A549 (cell line): ENCODE data around the gene TRAPPC5. TPM values are rescaled to one million over a fixed set of nuclear protein-coding genes. Genes with fewer than 3 reads are reported as not detected.

Experiments used
- ATAC-seq, 2 experiments: fragments of 200-7000 bp in 1 of 2; fragments of >200 bp in 1 of 2; cut with Nextera tagmentation in 1 of 2; cut with Tn5 transposase in 1 of 2; 3 replicates each; pipeline versions ENCODE4 v1.8.0 to v1.9.1; 2018 to 2020; ENCODE audit warnings: mild to moderate bottlenecking in 1 of 2, moderate library complexity in 1 of 2
- CTCF ChIA-PET: fragments of 300-600 bp; sonication (Branson Sonifier 250); formaldehyde crosslinking; extraction: SDS; loops from one replicate; lab custom pipeline; 2021; ENCODE audit warnings: antibody characterized with exemption, inconsistent platforms; lab: Yijun Ruan, JAX
- POLR2A ChIA-PET: fragments of 350-600 bp; formaldehyde crosslinking; extraction: SDS; loops from one replicate; lab custom pipeline; 2021; ENCODE audit warnings: antibody characterized with exemption, inconsistent platforms; lab: Yijun Ruan, JAX
- DNase-seq, 2 experiments: peaks; one replicate each; pipeline versions ENCODE4 v3.0.0 to v3.0.0-alpha.2; 2011 to 2016; ENCODE audit warnings: low read depth in 1 of 2, low spot score in 1 of 2
- FAIRE-seq: peaks from 2 replicates; lab custom pipeline; 2011; peaks lifted over from hg19 to GRCh38; lab: Jason Lieb, UNC
- H3K27ac ChIP-seq, 2 experiments: fragments of >200 bp; sonication (Bioruptor Twin); formaldehyde crosslinking; 3 replicates each; pipeline ENCODE4 v1.5.1; 2016 to 2017
- H3K4me1 ChIP-seq: fragments of >200 bp; sonication (Bioruptor Twin); formaldehyde crosslinking; 3 replicates; pipeline ENCODE4 v1.6.1; 2016
- H3K4me2 ChIP-seq: fragments of >200 bp; sonication (Bioruptor Twin); formaldehyde crosslinking; 3 replicates; pipeline ENCODE4 v1.6.1; 2016
- H3K4me3 ChIP-seq: fragments of >200 bp; sonication (Bioruptor Twin); formaldehyde crosslinking; 3 replicates; pipeline ENCODE4 v1.5.1; 2016
- H3K9me3 ChIP-seq: fragments of >200 bp; sonication (Bioruptor Twin); formaldehyde crosslinking; 3 replicates; pipeline ENCODE4 v1.6.1; 2016
- CEBPB ChIP-seq, 2 experiments: fragments of >200 bp in 1 of 2; sonication (Bioruptor Twin) in 1 of 2; formaldehyde crosslinking in 1 of 2; IDR thresholded peaks; 2 replicates each; pipeline ENCODE4 v1.6.1; 2012 to 2016
- EP300 ChIP-seq, 2 experiments: fragments of >200 bp; sonication (Bioruptor Twin); formaldehyde crosslinking; IDR thresholded peaks; 2 replicates in 1 of 2; 3 replicates in 1 of 2; pipeline ENCODE4 v1.6.1; 2016 to 2017
- FOSB ChIP-seq: fragments of 250-450 bp; sonication (Bioruptor Pico); IDR thresholded peaks from 2 replicates; pipeline ENCODE4 v1.5.0; 2020; ENCODE audit warnings: mild to moderate bottlenecking, moderate library complexity
- HDAC2 ChIP-seq: fragments of 200-600 bp; sonication (generic); IDR thresholded peaks from 2 replicates; pipeline ENCODE4 v1.6.1; 2016
- HEYL ChIP-seq: fragments of 250-450 bp; sonication (Bioruptor Pico); IDR thresholded peaks from 2 replicates; pipeline ENCODE4 v1.8.0; 2021; ENCODE audit warnings: mild to moderate bottlenecking, moderate library complexity
- HOXA7 ChIP-seq: fragments of 250-450 bp; sonication (Bioruptor Pico); IDR thresholded peaks from 2 replicates; pipeline ENCODE4 v1.5.0; 2020; ENCODE audit warnings: mild to moderate bottlenecking, moderate library complexity
- HOXB13 ChIP-seq: fragments of 250-450 bp; sonication (Bioruptor Pico); IDR thresholded peaks from 2 replicates; pipeline ENCODE4 v1.5.0; 2020; ENCODE audit warnings: low read depth, mild to moderate bottlenecking, moderate library complexity
- HOXB5 ChIP-seq: fragments of 250-450 bp; sonication (Bioruptor Pico); IDR thresholded peaks from 2 replicates; pipeline ENCODE4 v1.5.0; 2020; ENCODE audit warnings: mild to moderate bottlenecking, moderate library complexity
- JUN ChIP-seq, 2 experiments: fragments of >200 bp; sonication (Bioruptor Twin); formaldehyde crosslinking; IDR thresholded peaks; 2 replicates in 1 of 2; 3 replicates in 1 of 2; pipeline ENCODE4 v1.6.1; 2016 to 2017
- JUNB ChIP-seq: fragments of >200 bp; sonication (Bioruptor Twin); formaldehyde crosslinking; IDR thresholded peaks from 2 replicates; pipeline ENCODE4 v1.6.1; 2016
- KDM5A ChIP-seq: fragments of 200-600 bp; sonication (generic); IDR thresholded peaks from 2 replicates; pipeline ENCODE4 v1.6.1; 2016; ENCODE audit warnings: antibody characterized with exemption, mild to moderate bottlenecking
- NR3C1 ChIP-seq: fragments of >200 bp; sonication (Bioruptor Twin); formaldehyde crosslinking; IDR thresholded peaks from 3 replicates; pipeline ENCODE4 v1.6.1; 2017
- POLR2AphosphoS2 ChIP-seq: conservative IDR thresholded peaks from 2 replicates; pipeline ENCODE4 v1.6.1; 2012; ENCODE audit warnings: low read length, improper control_type of control experiment, inconsistent platforms
- RAD21 ChIP-seq, 2 experiments: fragments of >200 bp in 1 of 2; sonication (Bioruptor Twin) in 1 of 2; formaldehyde crosslinking in 1 of 2; IDR thresholded peaks in 1 of 2; conservative IDR thresholded peaks in 1 of 2; 2 replicates in 1 of 2; 3 replicates in 1 of 2; pipeline ENCODE4 v1.6.1; 2012 to 2018; ENCODE audit warnings: inconsistent platforms in 1 of 2
- RARB ChIP-seq: fragments of 250-450 bp; sonication (Bioruptor Pico); IDR thresholded peaks from 2 replicates; pipeline ENCODE4 v1.8.0; 2021; ENCODE audit warnings: mild to moderate bottlenecking, moderate library complexity
- RFX5 ChIP-seq: fragments of 450-650 bp; IDR thresholded peaks from 2 replicates; pipeline ENCODE4 v1.7.1; 2014; ENCODE audit warnings: antibody characterized with exemption, mild to moderate bottlenecking, moderate library complexity
- SMC3 ChIP-seq: fragments of >200 bp; sonication (Bioruptor Twin); formaldehyde crosslinking; IDR thresholded peaks from 3 replicates; pipeline ENCODE4 v1.6.1; 2018; ENCODE audit warnings: inconsistent platforms
- TFCP2L1 ChIP-seq: fragments of 250-450 bp; sonication (Bioruptor Pico); IDR thresholded peaks from 2 replicates; pipeline ENCODE4 v1.5.0; 2021; ENCODE audit warnings: mild to moderate bottlenecking
- ZFP36 ChIP-seq: fragments of 450-650 bp; IDR thresholded peaks from 2 replicates; pipeline ENCODE4 v1.6.1; 2014; ENCODE audit warnings: borderline replicate concordance; ENCODE audit not compliant: partially characterized antibody
- WGBS: methylation state at CpG from one replicate; pipeline ENCODE4 v1.1.6; 2017; ENCODE audit errors: missing lambda C conversion rate; 5-methylcytosine and 5-hydroxymethylcytosine counted together
- polyA plus RNA-seq, 4 experiments: library from polyadenylated mRNA; depleted of rRNA in 3 of 4; stranded (reverse); fragments of >200 nt; fragmentation: RNase III in 1 of 4; extraction: RNeasy Plus Mini Kit Qiagen cat#74134 plus additional on column Dnase treatment in 1 of 4; gene quantifications; 2 replicates in 3 of 4; 3 replicates in 1 of 4; pipeline ENCODE4 v1.2.3, GENCODE V29; 2011 to 2017
- TF ChIP-seq, protein P1 (sequence below): fragments of 450-650 bp; IDR thresholded peaks from 2 replicates; pipeline ENCODE4 v1.6.1; 2014; ENCODE audit warnings: antibody characterized with exemption
- TF ChIP-seq, protein P2 (sequence below): IDR thresholded peaks from 2 replicates; pipeline ENCODE4 v1.6.1; 2012
- TF ChIP-seq, protein P3 (sequence below): fragments of 150-350 bp; IDR thresholded peaks from 2 replicates; pipeline ENCODE4 v1.6.1; 2014; ENCODE audit warnings: low read depth, mild to moderate bottlenecking, low read length
- TF ChIP-seq, protein P4 (sequence below): fragments of 250-450 bp; sonication (Bioruptor Pico); IDR thresholded peaks from 2 replicates; pipeline ENCODE4 v1.5.0; 2020; ENCODE audit warnings: low read depth, mild to moderate bottlenecking, moderate library complexity
- TF ChIP-seq, protein P5 (sequence below): IDR thresholded peaks from 2 replicates; pipeline ENCODE4 v1.6.1; 2012; ENCODE audit warnings: low read depth, borderline replicate concordance
- TF ChIP-seq, protein P6 (sequence below): fragments of >200 bp; sonication (Bioruptor Twin); formaldehyde crosslinking; IDR thresholded peaks from 3 replicates; pipeline ENCODE4 v1.5.1; 2016

TRAPPC5 gene
- polyA plus RNA-seq, 2 of the 4 experiments (the other 2 are of a cell fraction): 31.6 to 59.8 TPM

DNA sequence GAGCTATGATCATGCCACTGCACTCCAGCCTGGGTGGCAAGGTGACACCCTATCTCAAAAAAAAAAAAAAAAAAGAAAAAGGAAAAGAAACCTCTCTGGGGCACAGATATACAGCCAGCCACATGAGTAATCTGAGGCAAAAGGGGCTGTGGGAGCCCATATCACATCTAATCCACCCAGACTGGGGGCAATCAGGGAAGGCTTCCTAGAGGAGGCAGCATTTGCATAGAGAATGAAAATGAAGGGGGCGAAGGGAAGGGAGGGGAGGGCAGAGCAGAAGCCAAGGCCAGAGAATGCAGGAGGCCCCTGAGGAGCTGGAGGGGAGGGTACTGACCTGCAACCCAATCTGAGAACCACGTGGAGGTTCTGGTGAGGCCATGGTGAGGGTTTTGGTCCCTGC, 30.5 kb upstream of the TRAPPC5 start:
- DNase-seq (no peak), FAIRE-seq (no peak), ATAC-seq (no peak)
- H3K4me2 ChIP-seq: no peak overlapping the region
- no peak overlapping the region for H3K4me3 ChIP-seq
- ChIA-PET CTCF (interaction anchor here (0.7 kb wide), 1 partner anchor 30 kb away, joined by 4 read pairs; the partner anchor contains the start of gene TRAPPC5), POLR2A (no interaction called here)
- 84% methylated on average over 2 of the region's 2 CpGs for WGBS
- no peaks in the 10 kb centered on the region for H3K4me1 ChIP-seq
- TF ChIP-seq JUNB (no peak), HDAC2 (no peak), ZFP36 (peak; percentile 85)
- TF ChIP-seq, protein P1, sequence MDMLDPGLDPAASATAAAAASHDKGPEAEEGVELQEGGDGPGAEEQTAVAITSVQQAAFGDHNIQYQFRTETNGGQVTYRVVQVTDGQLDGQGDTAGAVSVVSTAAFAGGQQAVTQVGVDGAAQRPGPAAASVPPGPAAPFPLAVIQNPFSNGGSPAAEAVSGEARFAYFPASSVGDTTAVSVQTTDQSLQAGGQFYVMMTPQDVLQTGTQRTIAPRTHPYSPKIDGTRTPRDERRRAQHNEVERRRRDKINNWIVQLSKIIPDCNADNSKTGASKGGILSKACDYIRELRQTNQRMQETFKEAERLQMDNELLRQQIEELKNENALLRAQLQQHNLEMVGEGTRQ: no peak
- H3K9me3 ChIP-seq: no peaks in the 10 kb centered on the region
- H3K27ac ChIP-seq: no peak overlapping the region

DNA sequence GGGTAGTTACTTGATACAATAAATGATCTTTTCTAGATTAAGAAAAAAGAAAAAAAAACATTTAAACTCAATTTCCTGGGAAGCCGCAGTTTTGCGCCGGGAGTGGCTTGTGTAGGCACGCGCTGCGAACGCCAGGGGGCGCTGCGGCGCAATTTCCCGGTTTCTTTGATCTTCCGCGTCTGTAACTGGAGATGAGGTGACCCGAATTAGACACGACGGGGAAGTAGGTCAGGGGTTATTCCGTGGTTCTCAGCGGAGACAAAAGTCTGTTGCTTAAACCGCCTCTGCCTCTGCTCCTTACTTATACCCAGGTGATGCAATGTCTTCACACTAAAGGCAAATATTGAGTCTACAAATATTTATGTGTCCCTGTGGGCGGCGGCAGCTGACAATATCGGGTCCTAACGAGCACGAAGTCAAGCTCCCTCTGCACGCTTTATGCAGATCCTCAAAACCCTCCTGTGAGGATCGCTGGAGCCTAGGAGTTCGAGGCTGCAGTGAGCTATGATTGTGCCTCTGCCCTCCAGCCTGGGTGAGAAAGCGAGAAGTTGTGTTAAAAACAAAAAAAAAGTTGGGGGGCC, 28.5 kb upstream of the TRAPPC5 start:
- ATAC-seq: peak; percentile 76 to 84
- CTCF ChIA-PET: interaction anchor here (0.6 to 2.1 kb wide), 24 partner anchors 9 to 1349 kb away, joined by 3 to 16 read pairs (median 4); partner anchors contain the start of genes PET100, RETN and XAB2
- Histone ChIP-seq H3K4me2 (peak overlapping the region; percentile 71), H3K4me3 (peak overlapping the region; percentile 31; the same call in 1 of the 3 replicates), H3K27ac (peak overlapping the region; percentile 32 to 76; a peak in 5 of 6 replicates), H3K9me3 (no peaks in the 10 kb centered on the region), H3K4me1 (no peaks in the 10 kb centered on the region)
- no peak for FAIRE-seq
- WGBS: 3% methylated on average over 28 of the region's 28 CpGs
- TF ChIP-seq RFX5 (no peak), HEYL (CRISPR knock-in tag) (no peak), HOXB13 (CRISPR knock-in tag) (no peak), CEBPB (IDR thresholded peaks at IDR 0.05) (peak; percentile 50 to 64; a peak in 3 of 4 replicates), RAD21 (conservative IDR thresholded peaks at IDR 0.05 in 1 of 2, IDR thresholded peaks at IDR 0.05 in 1 of 2) (peak; percentile 44 to 59; a peak in 4 of 5 replicates), SMC3 (peak; percentile 86), HOXB5 (CRISPR knock-in tag) (no peak), EP300 (IDR thresholded peaks at IDR 0.05) (no peak), TFCP2L1 (CRISPR knock-in tag) (no peak), NR3C1 (no peak), POLR2AphosphoS2 (no peak), JUN (IDR thresholded peaks at IDR 0.05) (0 out of 5 replicates have a peak, but pooled peaks of 1 of the 2 experiments have one; percentile 24), FOSB (CRISPR knock-in tag) (no peak), KDM5A (no peak), HOXA7 (no peak), RARB (CRISPR knock-in tag) (no peak)
- TF ChIP-seq, protein P2, sequence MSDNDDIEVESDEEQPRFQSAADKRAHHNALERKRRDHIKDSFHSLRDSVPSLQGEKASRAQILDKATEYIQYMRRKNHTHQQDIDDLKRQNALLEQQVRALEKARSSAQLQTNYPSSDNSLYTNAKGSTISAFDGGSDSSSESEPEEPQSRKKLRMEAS: 0 out of 2 replicates have a peak, but pooled peaks have one; percentile 23
- TF ChIP-seq, protein P3, sequence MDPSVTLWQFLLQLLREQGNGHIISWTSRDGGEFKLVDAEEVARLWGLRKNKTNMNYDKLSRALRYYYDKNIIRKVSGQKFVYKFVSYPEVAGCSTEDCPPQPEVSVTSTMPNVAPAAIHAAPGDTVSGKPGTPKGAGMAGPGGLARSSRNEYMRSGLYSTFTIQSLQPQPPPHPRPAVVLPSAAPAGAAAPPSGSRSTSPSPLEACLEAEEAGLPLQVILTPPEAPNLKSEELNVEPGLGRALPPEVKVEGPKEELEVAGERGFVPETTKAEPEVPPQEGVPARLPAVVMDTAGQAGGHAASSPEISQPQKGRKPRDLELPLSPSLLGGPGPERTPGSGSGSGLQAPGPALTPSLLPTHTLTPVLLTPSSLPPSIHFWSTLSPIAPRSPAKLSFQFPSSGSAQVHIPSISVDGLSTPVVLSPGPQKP: no peak
- TF ChIP-seq, protein P4, sequence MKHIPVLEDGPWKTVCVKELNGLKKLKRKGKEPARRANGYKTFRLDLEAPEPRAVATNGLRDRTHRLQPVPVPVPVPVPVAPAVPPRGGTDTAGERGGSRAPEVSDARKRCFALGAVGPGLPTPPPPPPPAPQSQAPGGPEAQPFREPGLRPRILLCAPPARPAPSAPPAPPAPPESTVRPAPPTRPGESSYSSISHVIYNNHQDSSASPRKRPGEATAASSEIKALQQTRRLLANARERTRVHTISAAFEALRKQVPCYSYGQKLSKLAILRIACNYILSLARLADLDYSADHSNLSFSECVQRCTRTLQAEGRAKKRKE (CRISPR knock-in tag): no peak
- TF ChIP-seq, protein P5, sequence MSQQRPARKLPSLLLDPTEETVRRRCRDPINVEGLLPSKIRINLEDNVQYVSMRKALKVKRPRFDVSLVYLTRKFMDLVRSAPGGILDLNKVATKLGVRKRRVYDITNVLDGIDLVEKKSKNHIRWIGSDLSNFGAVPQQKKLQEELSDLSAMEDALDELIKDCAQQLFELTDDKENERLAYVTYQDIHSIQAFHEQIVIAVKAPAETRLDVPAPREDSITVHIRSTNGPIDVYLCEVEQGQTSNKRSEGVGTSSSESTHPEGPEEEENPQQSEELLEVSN: no peak; the same call in 1 of the 2 replicates
- TF ChIP-seq, protein P6, sequence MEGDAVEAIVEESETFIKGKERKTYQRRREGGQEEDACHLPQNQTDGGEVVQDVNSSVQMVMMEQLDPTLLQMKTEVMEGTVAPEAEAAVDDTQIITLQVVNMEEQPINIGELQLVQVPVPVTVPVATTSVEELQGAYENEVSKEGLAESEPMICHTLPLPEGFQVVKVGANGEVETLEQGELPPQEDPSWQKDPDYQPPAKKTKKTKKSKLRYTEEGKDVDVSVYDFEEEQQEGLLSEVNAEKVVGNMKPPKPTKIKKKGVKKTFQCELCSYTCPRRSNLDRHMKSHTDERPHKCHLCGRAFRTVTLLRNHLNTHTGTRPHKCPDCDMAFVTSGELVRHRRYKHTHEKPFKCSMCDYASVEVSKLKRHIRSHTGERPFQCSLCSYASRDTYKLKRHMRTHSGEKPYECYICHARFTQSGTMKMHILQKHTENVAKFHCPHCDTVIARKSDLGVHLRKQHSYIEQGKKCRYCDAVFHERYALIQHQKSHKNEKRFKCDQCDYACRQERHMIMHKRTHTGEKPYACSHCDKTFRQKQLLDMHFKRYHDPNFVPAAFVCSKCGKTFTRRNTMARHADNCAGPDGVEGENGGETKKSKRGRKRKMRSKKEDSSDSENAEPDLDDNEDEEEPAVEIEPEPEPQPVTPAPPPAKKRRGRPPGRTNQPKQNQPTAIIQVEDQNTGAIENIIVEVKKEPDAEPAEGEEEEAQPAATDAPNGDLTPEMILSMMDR: peak; percentile 88
- POLR2A ChIA-PET: no interaction called here
- DNase-seq: peak; percentile 75 to 85
